Spleen (tissue), 7 donors: ENCODE data around the gene ROM1.

Experiments
- POLR2A ChIP-seq, 3 donors: fragments of 450-650 bp; IDR thresholded peaks; one replicate each; pipeline ENCODE4 v1.5.1; 2017; ENCODE audit warnings: antibody characterized with exemption in 3 of 3, mild to moderate bottlenecking in 1 of 3
- POLR2AphosphoS5 ChIP-seq, 3 donors: sonication (generic); formaldehyde crosslinking; IDR thresholded peaks; one replicate each; pipeline ENCODE4 v1.5.1; 2017; ENCODE audit warnings: antibody characterized with exemption in 3 of 3
- TF ChIP-seq, protein P1 (sequence below), 11 experiments: fragments of 200-600 bp in 7 of 11; fragments of 450-650 bp in 4 of 11; sonication (generic) in 4 of 11; IDR thresholded peaks in 8 of 11; conservative IDR thresholded peaks in 3 of 11; 1 replicate in 7 of 11; 2 replicates in 4 of 11; pipeline versions ENCODE4 v1.4.0 to v1.8.0; 2016 to 2021; ENCODE audit warnings: antibody characterized with exemption in 11 of 11, inconsistent platforms in 4 of 11, mild to moderate bottlenecking in 1 of 11
- donor health status: DM: no; HTN: no; CAD: no; lungs with moderate emphysema.
- donor health status: DM: no; HTN: no; CAD: no.
- donor health status: DM: no; HTN: no; CAD: no.

DNA sequence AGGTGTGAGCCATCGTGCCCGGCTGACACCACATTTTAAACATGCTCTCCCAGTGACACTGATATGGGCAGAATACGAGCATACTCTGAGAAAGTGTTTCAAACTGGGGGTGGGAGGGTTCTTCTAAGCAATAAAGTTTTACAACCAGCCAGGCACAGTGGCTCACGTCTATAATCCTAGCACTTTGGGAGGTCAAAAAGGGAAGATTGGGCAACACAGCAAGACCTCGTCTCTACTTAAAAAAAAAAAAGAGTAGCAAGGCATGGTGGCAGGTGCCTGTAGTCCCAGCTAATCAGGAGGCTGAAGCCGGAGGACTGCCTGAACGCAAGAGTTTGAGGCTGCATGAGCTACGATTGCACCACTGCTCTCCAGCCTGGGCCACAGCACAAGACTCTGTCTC is 31.2 kb downstream of the ROM1 start:
- TF ChIP-seq, protein P1, sequence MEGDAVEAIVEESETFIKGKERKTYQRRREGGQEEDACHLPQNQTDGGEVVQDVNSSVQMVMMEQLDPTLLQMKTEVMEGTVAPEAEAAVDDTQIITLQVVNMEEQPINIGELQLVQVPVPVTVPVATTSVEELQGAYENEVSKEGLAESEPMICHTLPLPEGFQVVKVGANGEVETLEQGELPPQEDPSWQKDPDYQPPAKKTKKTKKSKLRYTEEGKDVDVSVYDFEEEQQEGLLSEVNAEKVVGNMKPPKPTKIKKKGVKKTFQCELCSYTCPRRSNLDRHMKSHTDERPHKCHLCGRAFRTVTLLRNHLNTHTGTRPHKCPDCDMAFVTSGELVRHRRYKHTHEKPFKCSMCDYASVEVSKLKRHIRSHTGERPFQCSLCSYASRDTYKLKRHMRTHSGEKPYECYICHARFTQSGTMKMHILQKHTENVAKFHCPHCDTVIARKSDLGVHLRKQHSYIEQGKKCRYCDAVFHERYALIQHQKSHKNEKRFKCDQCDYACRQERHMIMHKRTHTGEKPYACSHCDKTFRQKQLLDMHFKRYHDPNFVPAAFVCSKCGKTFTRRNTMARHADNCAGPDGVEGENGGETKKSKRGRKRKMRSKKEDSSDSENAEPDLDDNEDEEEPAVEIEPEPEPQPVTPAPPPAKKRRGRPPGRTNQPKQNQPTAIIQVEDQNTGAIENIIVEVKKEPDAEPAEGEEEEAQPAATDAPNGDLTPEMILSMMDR (IDR thresholded peaks at IDR 0.05 in 8 of 11, conservative IDR thresholded peaks at IDR 0.05 in 3 of 11) = no peak
- no peak for TF ChIP-seq POLR2A (IDR thresholded peaks at IDR 0.05)
- TF ChIP-seq POLR2AphosphoS5 (IDR thresholded peaks at IDR 0.05) = no peak
